ENCODE data around the gene SIRPG. TPM values are rescaled to one million over a fixed set of nuclear protein-coding genes. Genes with fewer than 3 reads are reported as not detected.
"Not testable (repeated sequence)": the region's sequence is repeated elsewhere in the genome, so short reads cannot be mapped to it uniquely, and the experiment has no call there.

The SIRPG gene
- total RNA-seq, result under 1 TPM in 1 of 2 donors, not detected in 1; 0.42 TPM
- under 1 TPM; 0.32 to 0.71 TPM for polyA plus RNA-seq

DNA sequence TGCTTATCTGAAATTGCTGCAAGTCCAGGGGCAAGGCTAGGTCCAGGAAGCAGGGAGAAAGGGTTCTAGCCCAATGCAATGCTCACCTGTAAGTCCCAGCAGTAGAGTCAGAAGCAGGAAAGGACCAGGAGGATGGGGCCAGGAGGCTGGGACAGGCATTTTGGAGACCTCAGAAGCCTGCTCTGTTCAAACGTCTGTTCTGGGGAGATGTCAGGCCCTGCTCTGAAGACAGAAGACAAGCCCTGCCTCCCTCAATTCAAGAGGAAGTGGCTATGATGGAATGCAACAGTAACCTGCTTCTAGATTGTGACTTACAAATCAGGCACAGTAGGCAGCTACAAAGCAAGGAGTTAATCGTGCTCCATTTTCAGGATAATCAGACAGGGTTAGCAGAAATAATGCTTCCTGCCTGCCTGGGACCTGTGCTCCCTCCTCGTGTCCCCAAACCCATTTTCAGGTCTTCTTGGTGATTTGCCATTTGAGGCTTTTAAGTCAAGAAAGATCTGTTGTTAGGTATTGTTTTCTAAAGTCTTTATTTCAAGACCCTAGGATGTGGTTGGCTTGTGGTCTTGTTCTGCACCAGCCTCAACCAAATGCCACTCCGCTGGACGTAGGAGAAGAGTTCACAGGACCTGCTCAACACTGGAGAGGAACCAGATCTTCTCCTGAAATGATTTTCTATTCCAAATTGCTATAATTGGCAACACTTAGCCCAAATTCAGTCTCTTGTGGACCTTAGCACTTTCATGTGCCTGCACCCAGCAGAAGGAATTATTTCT is at the start of gene SIRPG:
TSS of gene SIRPG (minus strand) at position 224 of the 779 bp plus-strand sequence. CDS start at position 159, 65 bp downstream.
- Histone ChIP-seq H3K9me3 (ENCODE audit: control insufficient read depth in 4 of 4, low read length in 3 of 4) (no peaks in the 10 kb centered on the region), H3K27me3 (ENCODE audit: control insufficient read depth in 4 of 4, insufficient read depth in 4 of 4, low read length in 3 of 4) (peaks cover 0 to 10% (median 1%) of the 10 kb centered on the region in 4 donors), H3K36me3 (ENCODE audit: control insufficient read depth in 4 of 4, insufficient read depth in 3 of 4, low read depth in 1 of 4, low read length in 3 of 4) (no peaks in the 10 kb centered on the region), H3K27ac (ENCODE audit: low read depth in 1 of 2, low read length in 2 of 2) (no peak within 1 kb of the TSS), H3K9ac (ENCODE audit: low read depth in 1 of 2, low read length in 2 of 2) (no peak within 1 kb of the TSS), H3K4me3 (ENCODE audit: low read depth in 1 of 3, low read length in 3 of 3) (no peak within 1 kb of the TSS), H3K4me1 (ENCODE audit: control insufficient read depth in 4 of 4, insufficient read depth in 4 of 4, low read length in 3 of 4) (no peaks in the 10 kb centered on the region)
- WGBS, result 55% methylated on average over 5 of the region's 5 CpGs
- DNase-seq (ENCODE audit: low spot score), result no peak
- TF ChIP-seq, protein P1, sequence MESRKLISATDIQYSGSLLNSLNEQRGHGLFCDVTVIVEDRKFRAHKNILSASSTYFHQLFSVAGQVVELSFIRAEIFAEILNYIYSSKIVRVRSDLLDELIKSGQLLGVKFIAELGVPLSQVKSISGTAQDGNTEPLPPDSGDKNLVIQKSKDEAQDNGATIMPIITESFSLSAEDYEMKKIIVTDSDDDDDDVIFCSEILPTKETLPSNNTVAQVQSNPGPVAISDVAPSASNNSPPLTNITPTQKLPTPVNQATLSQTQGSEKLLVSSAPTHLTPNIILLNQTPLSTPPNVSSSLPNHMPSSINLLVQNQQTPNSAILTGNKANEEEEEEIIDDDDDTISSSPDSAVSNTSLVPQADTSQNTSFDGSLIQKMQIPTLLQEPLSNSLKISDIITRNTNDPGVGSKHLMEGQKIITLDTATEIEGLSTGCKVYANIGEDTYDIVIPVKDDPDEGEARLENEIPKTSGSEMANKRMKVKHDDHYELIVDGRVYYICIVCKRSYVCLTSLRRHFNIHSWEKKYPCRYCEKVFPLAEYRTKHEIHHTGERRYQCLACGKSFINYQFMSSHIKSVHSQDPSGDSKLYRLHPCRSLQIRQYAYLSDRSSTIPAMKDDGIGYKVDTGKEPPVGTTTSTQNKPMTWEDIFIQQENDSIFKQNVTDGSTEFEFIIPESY (IDR thresholded peaks at IDR 0.05), result no peak
- TF ChIP-seq HNF4A (conservative IDR thresholded peaks at IDR 0.05), result no peak
- no peak for TF ChIP-seq HNF4G (IDR thresholded peaks at IDR 0.05)
- no peak for TF ChIP-seq SP1 (IDR thresholded peaks at IDR 0.05)
- no peak for TF ChIP-seq FOXA2 (IDR thresholded peaks at IDR 0.05)
- TF ChIP-seq, protein P2, sequence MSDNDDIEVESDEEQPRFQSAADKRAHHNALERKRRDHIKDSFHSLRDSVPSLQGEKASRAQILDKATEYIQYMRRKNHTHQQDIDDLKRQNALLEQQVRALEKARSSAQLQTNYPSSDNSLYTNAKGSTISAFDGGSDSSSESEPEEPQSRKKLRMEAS (IDR thresholded peaks at IDR 0.05), result no peak
- no peak for TF ChIP-seq YY1 (IDR thresholded peaks at IDR 0.05)
- TF ChIP-seq NR2F2 (IDR thresholded peaks at IDR 0.05), result no peak
- no peak for TF ChIP-seq JUND (IDR thresholded peaks at IDR 0.05)
- TF ChIP-seq EGR1 (IDR thresholded peaks at IDR 0.05; ENCODE audit: low read depth in 2 of 2), result no peak
- TF ChIP-seq GABPA (IDR thresholded peaks at IDR 0.05 in 1 of 2, conservative IDR thresholded peaks at IDR 0.05 in 1 of 2), result no peak
- TF ChIP-seq, protein P3, sequence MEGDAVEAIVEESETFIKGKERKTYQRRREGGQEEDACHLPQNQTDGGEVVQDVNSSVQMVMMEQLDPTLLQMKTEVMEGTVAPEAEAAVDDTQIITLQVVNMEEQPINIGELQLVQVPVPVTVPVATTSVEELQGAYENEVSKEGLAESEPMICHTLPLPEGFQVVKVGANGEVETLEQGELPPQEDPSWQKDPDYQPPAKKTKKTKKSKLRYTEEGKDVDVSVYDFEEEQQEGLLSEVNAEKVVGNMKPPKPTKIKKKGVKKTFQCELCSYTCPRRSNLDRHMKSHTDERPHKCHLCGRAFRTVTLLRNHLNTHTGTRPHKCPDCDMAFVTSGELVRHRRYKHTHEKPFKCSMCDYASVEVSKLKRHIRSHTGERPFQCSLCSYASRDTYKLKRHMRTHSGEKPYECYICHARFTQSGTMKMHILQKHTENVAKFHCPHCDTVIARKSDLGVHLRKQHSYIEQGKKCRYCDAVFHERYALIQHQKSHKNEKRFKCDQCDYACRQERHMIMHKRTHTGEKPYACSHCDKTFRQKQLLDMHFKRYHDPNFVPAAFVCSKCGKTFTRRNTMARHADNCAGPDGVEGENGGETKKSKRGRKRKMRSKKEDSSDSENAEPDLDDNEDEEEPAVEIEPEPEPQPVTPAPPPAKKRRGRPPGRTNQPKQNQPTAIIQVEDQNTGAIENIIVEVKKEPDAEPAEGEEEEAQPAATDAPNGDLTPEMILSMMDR (IDR thresholded peaks at IDR 0.05; ENCODE audit: low read depth, low read length, missing input control), result no peak
- TF ChIP-seq TAF1 (conservative IDR thresholded peaks at IDR 0.05), result no peak
- TF ChIP-seq RAD21 (IDR thresholded peaks at IDR 0.05), result no peak
- no peak for TF ChIP-seq RXRA (IDR thresholded peaks at IDR 0.05)
- TF ChIP-seq, protein P4, sequence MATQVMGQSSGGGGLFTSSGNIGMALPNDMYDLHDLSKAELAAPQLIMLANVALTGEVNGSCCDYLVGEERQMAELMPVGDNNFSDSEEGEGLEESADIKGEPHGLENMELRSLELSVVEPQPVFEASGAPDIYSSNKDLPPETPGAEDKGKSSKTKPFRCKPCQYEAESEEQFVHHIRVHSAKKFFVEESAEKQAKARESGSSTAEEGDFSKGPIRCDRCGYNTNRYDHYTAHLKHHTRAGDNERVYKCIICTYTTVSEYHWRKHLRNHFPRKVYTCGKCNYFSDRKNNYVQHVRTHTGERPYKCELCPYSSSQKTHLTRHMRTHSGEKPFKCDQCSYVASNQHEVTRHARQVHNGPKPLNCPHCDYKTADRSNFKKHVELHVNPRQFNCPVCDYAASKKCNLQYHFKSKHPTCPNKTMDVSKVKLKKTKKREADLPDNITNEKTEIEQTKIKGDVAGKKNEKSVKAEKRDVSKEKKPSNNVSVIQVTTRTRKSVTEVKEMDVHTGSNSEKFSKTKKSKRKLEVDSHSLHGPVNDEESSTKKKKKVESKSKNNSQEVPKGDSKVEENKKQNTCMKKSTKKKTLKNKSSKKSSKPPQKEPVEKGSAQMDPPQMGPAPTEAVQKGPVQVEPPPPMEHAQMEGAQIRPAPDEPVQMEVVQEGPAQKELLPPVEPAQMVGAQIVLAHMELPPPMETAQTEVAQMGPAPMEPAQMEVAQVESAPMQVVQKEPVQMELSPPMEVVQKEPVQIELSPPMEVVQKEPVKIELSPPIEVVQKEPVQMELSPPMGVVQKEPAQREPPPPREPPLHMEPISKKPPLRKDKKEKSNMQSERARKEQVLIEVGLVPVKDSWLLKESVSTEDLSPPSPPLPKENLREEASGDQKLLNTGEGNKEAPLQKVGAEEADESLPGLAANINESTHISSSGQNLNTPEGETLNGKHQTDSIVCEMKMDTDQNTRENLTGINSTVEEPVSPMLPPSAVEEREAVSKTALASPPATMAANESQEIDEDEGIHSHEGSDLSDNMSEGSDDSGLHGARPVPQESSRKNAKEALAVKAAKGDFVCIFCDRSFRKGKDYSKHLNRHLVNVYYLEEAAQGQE (IDR thresholded peaks at IDR 0.05), result no peak

DNA sequence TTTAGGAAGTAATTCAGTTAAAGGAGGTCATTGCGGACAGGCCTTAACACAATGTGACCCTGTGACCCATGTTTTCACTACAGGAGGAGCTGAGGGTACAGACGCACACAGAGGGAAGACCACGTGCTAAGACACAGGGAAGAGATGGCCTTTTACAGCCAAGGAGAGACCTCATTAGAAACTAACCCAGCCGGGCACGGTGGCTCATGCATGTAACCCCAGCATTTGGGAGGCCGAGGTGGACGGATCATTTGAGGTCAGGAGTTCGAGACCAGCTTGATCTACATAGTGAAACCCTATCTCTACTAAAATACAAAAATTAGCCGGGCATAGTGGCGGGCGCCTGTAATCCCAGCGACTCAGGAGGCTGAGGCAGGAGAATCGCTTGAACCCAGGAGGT is 49.3 kb upstream of the SIRPG start:
- H3K4me3 ChIP-seq (ENCODE audit: low read depth in 1 of 3, low read length in 3 of 3); H3K9me3 ChIP-seq (ENCODE audit: control insufficient read depth in 4 of 4, low read length in 3 of 4); H3K4me1 ChIP-seq (ENCODE audit: control insufficient read depth in 4 of 4, insufficient read depth in 4 of 4, low read length in 3 of 4); H3K27me3 ChIP-seq (ENCODE audit: control insufficient read depth in 4 of 4, insufficient read depth in 4 of 4, low read length in 3 of 4); H3K9ac ChIP-seq (ENCODE audit: low read depth in 1 of 2, low read length in 2 of 2); H3K36me3 ChIP-seq (ENCODE audit: control insufficient read depth in 4 of 4, insufficient read depth in 3 of 4, low read depth in 1 of 4, low read length in 3 of 4); DNase-seq (ENCODE audit: low spot score); H3K27ac ChIP-seq (ENCODE audit: low read depth in 1 of 2, low read length in 2 of 2): not testable (repeated sequence)
- 89% methylated on average over 13 of the region's 13 CpGs for WGBS

Measured in liver (tissue), 9 donors.